ENCODE results near the gene SF3B6.
A peak's percentile ranks its signal among the peaks of the same experiment; 100 is the strongest.
"Not testable (repeated sequence)": the region's sequence is repeated elsewhere in the genome, so short reads cannot be mapped to it uniquely, and the experiment has no call there.

The SF3B6 gene

DNA sequence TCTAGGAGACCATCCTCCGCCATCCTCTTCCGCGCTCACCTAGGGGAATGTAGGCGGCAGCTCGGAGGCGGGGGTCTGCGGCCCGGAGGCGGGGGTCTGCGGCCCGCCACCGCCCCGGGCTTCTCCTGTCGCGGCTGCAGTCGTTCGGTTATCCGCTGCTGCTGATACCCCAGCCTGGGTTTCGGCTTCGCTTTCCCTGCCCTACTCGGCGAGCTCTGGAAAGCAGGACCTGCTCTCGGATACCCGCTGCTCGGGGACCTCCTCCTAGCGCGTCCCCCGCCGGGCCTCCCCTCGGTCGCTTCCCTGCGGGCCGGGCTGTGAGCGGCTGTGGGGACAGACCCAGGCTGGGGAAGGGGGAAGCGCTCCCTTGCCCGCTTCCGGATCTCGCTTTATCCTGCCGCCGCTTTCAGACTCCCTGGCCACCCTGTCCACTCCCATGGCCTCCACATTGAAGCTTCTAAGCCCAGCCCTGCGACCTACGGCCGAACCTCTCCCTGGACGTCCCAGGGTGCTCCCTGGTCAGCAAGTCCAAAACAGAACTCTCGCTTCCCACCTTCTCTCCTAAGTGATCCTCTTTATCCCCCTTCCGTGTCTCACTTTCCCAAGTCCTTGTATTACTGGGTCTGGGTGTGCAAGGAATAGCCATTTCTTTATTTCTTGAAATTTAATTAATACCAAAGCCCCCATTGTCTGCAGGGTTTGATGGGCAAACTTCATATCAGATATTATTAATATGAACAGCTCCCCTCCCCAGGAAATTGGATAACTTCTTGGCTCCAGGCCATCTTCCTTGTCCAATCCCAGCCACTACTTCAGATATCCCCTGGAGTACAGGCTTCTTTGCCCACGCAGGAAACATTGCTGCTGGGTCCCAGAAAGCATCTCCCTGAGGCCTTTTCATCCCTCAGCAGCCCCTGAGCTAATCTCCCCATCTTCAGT is 25.8 kb downstream of the SF3B6 start:
- DNase-seq: peak in 1 of 2 donors; percentile 9

- peak; percentile 23 to 31 for DNase-seq
These were observed 26.6 kb downstream of the SF3B6 start, which contains the start of gene FKBP1B for GRCh38 chr2:24049485-24050021. FKBP1B (plus strand) TSS chr2:24049741; CDS start chr2:24049850, 109 bp downstream.

GRCh38 chr2:24048769-24049484 is 27.2 kb downstream of the SF3B6 start:
- no peak for DNase-seq

DNA sequence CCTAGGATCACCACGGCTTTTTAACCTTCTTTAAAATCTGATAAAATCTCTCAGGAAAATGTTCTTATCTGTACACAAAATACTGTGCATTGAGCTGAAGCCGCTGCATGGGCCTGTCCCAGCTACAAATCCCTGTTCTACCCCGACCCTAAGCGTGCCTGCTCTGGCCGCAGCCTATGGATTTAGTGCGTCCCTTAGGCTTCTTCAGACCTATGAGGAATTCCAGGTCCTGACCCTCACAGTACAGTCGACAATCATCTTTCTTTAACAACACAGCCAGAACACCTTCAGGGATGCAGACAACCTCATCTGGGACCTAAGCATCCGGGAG is 28.5 kb downstream of the SF3B6 start:
- DNase-seq: no peak

DNA sequence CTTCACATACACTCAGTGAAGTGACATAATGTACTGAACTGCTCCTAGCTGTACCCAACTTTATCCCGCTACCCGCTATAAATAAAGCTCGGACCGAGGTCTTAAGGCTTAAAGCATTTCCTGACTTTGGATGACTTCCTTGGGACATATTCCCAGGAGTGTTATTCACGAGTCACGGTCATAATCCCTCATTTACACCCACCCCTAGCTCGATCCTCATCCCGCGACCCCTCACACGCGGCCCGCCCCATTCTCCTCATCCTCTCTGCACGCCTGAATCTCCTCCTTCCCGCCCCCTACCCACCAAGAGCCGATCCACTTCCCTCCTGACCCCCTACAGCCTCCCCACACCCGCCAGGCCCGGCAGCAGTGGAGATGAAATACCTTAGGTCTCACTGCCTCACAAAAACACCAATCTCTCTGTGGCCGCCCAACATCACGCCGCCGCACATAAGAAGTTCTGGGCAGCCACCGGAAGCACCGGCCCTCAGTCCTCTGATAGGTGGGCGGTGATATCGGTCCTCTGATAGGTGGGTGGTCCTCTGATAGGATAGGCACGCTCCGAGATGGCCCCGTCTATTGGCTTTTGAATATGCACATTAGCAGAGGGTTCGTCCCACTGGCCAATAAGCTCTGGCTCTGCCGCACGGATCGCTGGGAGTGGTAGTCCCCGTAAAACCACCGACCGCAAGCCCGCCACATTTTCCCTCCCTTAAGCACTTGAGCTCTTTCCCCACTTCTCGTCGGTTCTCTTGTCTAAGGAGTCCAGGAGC is 29.0 kb downstream of the SF3B6 start, which contains the start of gene WDCP:
WDCP (minus strand) TSS at position 462 of the 773 bp plus-strand sequence. CDS start 7,897 bp downstream, outside the sequence.
- DNase-seq: peak; percentile 90 to 93

- no peak for DNase-seq
These were observed 29.6 kb downstream of the SF3B6 start for GRCh38 chr2:24046599-24046929.

DNA sequence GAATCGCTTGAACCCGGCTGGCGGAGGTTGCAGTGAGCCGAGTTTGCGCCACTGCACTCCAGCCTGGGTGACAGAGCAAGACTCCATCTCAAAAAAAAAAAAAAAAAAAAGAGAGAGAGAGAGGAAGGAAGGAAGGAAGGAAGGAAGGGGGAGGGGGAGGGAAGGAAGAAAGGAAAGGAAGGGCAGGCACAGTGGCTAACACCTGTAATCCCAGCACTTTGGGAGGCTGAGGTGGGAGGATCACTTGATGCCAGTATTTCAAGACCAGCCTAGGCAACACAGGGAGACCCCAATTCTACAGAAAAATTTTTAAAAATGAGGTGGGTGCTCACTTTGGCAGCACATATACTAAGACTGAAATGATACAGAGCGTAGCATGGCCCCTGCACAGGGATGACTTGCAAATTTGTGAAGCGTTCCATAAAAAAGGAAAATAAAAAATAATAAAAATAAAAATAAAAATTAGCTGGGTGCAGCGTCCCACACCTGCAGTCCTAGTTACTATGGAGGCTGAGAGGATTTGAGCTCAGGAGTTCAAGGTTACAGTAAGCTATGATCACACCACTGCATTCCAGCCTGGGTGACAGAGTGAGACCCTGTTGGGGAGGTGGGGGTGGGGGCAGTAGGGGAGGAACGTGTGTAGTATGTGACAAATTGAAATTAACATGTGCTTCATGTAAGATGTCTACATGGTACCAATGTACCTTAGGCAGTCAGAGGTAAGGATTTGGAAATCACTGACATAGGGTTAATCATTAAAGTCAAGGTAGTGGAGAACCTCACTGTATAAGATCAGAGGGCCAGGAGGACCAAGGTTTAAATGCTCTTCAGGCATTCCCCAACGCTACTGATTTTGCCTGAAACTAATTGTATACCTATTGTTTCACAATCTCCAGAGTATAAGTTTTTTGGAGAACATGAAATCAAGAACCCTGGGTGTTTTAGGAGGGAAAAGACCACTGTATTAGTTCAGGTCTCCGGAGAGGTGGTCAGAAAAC is 30.3 kb downstream of the SF3B6 start:
- no peak for DNase-seq

DNA sequence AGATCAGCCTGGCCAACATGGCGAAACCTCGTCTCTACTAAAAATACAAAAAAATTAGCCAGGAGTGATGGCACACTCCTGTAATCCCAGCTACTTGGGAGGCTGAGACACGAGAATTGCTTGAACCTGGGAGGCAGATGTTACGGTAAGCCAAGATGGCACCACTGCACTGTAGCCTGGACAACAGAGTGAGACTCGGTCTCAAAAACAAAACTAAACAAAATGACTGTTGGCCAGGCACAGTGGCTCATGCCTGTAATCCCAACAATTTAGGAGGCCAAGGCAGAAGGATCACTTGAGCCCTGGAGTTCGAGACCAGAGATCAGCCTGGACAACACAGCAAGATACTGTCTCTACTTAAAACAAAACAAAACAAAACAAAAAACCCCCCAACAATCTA is 33.0 kb downstream of the SF3B6 start:
- not testable (repeated sequence) for DNase-seq

DNA sequence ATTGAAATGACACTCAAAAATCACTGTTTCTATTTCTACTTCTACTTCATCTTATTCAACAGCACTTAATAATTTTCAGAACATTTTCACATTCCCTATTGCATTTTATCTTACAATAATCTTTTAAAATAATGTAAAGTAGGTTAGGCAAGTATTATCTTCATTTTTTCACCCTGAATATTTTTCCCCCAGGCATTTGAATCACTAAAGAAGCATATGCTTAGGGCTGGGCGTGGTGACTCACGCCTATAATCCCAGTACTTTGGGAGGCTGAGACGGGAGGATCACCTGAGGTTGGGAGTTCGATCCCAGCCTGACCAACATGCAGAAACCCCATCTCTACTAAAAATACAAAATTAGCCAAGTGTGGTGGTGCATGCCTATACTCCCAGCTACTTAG is 35.6 kb downstream of the SF3B6 start:
- DNase-seq: no peak

DNA sequence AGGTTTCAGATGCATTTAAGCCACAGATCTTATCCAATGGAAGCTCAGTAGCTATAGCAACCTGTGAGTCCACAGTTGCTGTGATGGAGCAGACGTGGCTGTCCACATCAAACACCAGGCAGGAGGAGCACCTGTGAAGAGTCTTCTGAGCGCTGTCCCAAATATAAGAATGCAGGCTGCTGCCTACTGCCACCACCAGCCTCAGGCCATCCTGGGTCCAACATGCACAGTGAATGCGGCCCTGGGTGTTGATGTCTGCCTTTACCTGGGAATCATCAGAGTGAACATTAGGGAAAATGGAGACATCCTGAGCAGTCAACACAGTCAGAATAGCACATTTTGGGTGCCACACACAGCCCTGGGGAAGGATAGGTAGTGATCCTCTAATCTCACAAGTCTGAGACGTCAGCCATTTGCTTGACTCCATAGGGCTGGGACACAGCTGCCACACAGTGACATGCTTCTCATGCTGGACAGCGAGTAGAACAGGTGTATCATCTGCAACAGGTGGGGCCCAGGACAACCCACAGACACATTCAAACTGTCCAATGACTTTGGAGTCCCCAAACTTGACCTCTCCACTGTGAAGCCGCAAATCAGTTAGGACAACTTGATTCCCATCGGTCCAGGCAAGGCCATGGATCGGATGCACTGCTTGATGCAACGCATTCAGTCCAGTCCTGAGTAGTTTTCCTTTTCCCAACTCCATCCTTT is 37.2 kb downstream of the SF3B6 start:
- DNase-seq: no peak

GRCh38 chr2:24026233-24026632 is 49.9 kb downstream of the SF3B6 start:
- DNase-seq: no peak

GRCh38 chr2:24024996-24025663 is 51.0 kb downstream of the SF3B6 start:
- no peak for DNase-seq

DNA sequence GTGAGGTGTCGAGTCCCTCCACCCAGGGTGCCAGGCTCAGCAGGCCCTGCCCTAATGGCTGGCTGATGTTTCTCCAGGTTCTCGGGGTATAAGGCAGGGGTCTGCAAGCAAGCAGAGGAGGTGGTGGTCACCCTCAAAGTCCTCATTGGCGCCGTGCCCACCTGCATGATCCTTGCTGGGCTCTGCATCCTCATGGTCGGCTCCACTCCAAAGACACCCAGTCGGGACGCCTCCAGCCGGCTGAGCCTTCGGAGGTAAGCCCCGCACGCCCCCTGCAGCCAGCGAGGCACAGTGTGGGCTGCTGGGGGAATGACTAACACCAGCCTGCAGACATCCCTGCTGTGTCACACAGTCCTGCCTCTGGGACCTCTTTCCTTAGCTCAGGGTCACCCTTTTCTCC is 52.1 kb downstream of the SF3B6 start:
- DNase-seq: no peak

DNA sequence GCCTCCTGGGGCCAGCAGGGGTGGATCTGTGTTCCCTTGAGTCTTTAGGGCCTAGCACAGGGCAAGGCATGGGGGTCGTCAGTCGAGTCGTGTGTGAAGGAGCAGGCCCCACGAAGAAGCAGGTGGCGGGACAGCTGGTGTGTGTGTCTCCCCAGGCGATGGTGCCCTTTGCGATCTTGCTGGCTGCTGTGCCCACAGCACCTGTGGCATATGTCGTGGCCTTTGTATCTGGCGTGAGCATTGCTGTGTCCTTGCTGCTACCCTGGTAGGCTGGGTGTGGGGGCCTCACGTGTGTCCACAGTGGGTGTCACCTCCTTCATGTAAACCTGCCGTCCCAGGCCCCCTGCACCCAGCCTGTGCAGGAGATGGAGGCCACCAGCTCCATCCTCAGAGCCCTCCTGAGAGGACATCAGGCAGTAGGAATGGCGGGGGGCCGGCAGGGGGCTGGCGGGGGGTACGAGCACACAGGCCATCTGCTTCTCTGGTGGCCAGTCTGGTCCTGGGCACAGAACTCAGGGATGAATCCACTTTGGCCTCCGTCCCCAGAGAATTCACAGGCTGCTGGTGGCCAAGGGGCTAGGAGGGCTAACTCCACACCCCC is 53.1 kb downstream of the SF3B6 start:
- DNase-seq: no peak

DNA sequence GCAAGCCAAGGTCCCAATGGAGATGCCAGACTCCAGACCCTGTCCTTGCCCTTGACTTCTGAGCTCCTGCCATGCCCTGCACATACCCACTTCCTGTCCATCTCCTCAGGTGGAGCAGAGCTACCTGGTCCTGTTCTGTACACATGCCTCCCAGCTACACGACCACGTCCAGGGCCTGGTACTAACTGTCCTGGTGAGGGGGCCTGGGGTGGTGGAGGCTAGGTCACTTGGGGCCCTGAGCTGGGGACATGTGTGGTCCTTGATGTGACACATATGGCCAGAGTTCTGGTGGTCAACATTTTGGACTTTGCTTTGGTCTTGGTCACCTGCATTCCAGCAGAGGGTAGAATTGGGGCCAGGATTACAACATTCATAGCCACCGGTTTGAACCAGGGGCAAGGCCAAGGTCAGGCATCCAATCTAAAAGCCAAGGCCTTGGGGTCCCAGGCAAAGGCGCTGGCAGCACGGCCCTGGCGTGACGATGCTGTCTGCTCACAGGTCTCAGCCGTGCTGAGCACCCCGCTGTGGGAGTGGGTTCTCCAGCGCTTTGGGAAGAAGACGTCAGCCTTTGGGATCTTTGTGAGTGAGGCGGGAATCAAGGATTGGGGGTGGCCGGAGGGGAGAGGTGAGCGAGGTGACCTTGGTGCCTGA is 53.7 kb downstream of the SF3B6 start:
- no peak for DNase-seq

- DNase-seq: no peak
These were observed 54.8 kb downstream of the SF3B6 start for GRCh38 chr2:24021122-24021998.

- no peak for DNase-seq
These were observed 55.9 kb downstream of the SF3B6 start for GRCh38 chr2:24020244-24020643.

DNA sequence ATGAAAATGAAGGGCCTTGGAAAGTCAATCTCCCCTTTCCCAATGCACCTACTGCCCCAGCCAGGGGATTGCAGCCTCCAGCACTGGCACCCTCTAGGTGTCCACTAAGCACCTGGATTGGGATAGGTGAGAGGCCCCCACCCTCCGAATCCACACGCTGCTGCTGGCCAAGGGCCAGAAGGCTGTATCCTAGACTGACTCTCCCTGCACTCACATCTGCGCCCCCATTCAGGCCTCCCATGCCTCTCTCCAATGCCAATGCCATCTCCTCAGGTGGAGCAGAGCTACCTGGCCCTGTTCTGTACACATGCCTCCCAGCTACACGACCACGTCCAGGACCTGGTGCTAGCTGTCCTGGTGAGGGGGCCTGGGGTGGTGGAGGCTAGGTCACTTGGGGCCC is 56.4 kb downstream of the SF3B6 start:
- no peak for DNase-seq
